ENCODE data around the gene HSD17B4.

DNA sequence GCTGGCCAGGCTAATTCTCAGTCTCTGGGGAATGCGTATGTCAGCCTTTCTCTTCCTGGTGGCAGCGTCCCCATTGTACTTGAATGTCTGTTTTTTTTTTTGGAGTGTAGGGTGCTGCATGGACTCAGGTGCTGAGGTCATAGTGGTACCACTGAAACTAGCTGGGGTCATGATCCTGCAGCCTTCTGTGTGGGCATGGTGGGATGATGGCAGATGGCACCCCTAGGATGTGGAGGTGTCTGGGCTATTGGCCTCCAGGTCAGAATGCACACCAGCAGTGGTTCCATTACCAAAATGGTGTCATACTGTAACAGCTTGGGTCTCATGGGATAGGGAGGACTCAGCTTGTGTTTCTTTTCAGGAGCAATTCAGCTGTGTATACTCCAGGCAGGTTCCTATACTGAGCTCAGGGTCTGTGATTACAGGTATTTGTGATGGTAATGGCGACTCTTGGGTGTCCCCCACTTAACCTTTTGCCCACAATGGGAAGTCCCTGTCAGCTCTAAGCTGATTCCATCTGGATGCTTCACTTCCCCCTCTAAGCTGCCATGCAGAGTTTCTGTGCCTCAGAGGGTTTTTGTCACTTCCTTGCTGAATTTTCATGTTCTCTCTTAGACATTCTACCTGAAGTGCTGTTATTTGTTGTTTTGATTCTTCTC, 17.9 kb downstream of the HSD17B4 start:
- TF ChIP-seq POLR2A (IDR thresholded peaks at IDR 0.05; ENCODE audit: low read length) (no peak), GATA1 (IDR thresholded peaks at IDR 0.05; ENCODE audit: low read depth, low read length) (no peak)
